ENCODE measurements around the gene SP140. TPM values are rescaled to one million over a fixed set of nuclear protein-coding genes. Genes with fewer than 3 reads are reported as not detected.
A peak's percentile ranks its signal among the peaks of the same experiment; 100 is the strongest.

SP140 gene
- total and polyA plus RNA-seq, 9 of the 15 experiments (the other 6 are each of a cell fraction or from before 2014, with no cell fraction given) = 0.04 to 1.1 (median 0.57) TPM; not detected in 1

DNA sequence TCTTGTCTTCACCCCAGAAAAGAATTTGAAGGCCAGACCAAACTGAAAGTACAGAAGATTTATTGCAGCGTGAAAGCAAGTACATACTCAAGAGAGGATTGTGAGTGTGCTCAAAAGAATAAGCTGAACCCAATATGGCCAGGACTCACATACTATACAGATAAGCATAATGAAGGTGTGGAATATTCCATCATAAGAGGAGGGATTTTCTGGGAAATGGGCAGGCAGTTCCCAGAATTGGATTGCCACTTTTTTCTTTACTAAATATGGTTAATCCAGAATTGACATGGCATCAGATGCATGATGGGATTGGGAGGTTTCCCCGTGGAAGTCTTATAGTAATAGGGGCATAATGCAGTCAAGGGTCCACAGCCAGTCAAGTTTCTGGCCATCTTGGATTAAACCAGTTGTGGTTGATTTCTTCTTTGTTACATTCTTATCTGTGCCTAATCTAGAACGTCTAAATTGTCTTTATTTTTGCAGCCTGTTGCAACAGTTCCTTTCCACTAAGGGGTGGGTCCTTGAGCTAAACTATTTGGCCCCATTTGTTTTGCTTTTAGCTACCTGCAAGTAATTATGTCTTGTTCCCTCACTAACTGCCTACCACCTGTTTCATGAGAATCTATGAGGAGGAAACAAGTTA lies 110.4 kb downstream of the SP140 start (continued):
- TF ChIP-seq, protein P1, sequence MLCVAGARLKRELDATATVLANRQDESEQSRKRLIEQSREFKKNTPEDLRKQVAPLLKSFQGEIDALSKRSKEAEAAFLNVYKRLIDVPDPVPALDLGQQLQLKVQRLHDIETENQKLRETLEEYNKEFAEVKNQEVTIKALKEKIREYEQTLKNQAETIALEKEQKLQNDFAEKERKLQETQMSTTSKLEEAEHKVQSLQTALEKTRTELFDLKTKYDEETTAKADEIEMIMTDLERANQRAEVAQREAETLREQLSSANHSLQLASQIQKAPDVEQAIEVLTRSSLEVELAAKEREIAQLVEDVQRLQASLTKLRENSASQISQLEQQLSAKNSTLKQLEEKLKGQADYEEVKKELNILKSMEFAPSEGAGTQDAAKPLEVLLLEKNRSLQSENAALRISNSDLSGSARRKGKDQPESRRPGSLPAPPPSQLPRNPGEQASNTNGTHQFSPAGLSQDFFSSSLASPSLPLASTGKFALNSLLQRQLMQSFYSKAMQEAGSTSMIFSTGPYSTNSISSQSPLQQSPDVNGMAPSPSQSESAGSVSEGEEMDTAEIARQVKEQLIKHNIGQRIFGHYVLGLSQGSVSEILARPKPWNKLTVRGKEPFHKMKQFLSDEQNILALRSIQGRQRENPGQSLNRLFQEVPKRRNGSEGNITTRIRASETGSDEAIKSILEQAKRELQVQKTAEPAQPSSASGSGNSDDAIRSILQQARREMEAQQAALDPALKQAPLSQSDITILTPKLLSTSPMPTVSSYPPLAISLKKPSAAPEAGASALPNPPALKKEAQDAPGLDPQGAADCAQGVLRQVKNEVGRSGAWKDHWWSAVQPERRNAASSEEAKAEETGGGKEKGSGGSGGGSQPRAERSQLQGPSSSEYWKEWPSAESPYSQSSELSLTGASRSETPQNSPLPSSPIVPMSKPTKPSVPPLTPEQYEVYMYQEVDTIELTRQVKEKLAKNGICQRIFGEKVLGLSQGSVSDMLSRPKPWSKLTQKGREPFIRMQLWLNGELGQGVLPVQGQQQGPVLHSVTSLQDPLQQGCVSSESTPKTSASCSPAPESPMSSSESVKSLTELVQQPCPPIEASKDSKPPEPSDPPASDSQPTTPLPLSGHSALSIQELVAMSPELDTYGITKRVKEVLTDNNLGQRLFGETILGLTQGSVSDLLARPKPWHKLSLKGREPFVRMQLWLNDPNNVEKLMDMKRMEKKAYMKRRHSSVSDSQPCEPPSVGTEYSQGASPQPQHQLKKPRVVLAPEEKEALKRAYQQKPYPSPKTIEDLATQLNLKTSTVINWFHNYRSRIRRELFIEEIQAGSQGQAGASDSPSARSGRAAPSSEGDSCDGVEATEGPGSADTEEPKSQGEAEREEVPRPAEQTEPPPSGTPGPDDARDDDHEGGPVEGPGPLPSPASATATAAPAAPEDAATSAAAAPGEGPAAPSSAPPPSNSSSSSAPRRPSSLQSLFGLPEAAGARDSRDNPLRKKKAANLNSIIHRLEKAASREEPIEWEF (CRISPR knock-in tag; IDR thresholded peaks at IDR 0.05) = no peak
- TF ChIP-seq, protein P2, sequence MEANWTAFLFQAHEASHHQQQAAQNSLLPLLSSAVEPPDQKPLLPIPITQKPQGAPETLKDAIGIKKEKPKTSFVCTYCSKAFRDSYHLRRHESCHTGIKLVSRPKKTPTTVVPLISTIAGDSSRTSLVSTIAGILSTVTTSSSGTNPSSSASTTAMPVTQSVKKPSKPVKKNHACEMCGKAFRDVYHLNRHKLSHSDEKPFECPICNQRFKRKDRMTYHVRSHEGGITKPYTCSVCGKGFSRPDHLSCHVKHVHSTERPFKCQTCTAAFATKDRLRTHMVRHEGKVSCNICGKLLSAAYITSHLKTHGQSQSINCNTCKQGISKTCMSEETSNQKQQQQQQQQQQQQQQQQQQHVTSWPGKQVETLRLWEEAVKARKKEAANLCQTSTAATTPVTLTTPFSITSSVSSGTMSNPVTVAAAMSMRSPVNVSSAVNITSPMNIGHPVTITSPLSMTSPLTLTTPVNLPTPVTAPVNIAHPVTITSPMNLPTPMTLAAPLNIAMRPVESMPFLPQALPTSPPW (CRISPR knock-in tag; IDR thresholded peaks at IDR 0.05) = no peak
- TF ChIP-seq ZNF830 (CRISPR knock-in tag; IDR thresholded peaks at IDR 0.05) (no peak), TRIM24 (IDR thresholded peaks at IDR 0.05) (peak in 1 of 2 experiments; percentile 41; a peak in 1 of 4 replicates), ZBTB17 (CRISPR knock-in tag; IDR thresholded peaks at IDR 0.05) (no peak), SRF (CRISPR knock-in tag; IDR thresholded peaks at IDR 0.05) (peak; percentile 54 to 97; a peak in 2 of 4 replicates), ZNF146 (CRISPR knock-in tag; IDR thresholded peaks at IDR 0.05; ENCODE audit: unreplicated experiment) (no peak), ZNF561 (CRISPR knock-in tag; conservative IDR thresholded peaks at IDR 0.05) (no peak), RCOR1 (IDR thresholded peaks at IDR 0.05; ENCODE audit: borderline replicate concordance in 1 of 2, low read depth in 2 of 2, low read length in 2 of 2) (no peak)
- TF ChIP-seq, protein P3, sequence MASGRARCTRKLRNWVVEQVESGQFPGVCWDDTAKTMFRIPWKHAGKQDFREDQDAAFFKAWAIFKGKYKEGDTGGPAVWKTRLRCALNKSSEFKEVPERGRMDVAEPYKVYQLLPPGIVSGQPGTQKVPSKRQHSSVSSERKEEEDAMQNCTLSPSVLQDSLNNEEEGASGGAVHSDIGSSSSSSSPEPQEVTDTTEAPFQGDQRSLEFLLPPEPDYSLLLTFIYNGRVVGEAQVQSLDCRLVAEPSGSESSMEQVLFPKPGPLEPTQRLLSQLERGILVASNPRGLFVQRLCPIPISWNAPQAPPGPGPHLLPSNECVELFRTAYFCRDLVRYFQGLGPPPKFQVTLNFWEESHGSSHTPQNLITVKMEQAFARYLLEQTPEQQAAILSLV (tag; IDR thresholded peaks at IDR 0.05) = no peak
- TF ChIP-seq, protein P4, sequence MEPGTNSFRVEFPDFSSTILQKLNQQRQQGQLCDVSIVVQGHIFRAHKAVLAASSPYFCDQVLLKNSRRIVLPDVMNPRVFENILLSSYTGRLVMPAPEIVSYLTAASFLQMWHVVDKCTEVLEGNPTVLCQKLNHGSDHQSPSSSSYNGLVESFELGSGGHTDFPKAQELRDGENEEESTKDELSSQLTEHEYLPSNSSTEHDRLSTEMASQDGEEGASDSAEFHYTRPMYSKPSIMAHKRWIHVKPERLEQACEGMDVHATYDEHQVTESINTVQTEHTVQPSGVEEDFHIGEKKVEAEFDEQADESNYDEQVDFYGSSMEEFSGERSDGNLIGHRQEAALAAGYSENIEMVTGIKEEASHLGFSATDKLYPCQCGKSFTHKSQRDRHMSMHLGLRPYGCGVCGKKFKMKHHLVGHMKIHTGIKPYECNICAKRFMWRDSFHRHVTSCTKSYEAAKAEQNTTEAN (CRISPR knock-in tag; IDR thresholded peaks at IDR 0.05) = no peak
- TF ChIP-seq, protein P5, sequence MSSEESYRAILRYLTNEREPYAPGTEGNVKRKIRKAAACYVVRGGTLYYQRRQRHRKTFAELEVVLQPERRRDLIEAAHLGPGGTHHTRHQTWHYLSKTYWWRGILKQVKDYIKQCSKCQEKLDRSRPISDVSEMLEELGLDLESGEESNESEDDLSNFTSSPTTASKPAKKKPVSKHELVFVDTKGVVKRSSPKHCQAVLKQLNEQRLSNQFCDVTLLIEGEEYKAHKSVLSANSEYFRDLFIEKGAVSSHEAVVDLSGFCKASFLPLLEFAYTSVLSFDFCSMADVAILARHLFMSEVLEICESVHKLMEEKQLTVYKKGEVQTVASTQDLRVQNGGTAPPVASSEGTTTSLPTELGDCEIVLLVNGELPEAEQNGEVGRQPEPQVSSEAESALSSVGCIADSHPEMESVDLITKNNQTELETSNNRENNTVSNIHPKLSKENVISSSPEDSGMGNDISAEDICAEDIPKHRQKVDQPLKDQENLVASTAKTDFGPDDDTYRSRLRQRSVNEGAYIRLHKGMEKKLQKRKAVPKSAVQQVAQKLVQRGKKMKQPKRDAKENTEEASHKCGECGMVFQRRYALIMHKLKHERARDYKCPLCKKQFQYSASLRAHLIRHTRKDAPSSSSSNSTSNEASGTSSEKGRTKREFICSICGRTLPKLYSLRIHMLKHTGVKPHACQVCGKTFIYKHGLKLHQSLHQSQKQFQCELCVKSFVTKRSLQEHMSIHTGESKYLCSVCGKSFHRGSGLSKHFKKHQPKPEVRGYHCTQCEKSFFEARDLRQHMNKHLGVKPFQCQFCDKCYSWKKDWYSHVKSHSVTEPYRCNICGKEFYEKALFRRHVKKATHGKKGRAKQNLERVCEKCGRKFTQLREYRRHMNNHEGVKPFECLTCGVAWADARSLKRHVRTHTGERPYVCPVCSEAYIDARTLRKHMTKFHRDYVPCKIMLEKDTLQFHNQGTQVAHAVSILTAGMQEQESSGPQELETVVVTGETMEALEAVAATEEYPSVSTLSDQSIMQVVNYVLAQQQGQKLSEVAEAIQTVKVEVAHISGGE (CRISPR knock-in tag; IDR thresholded peaks at IDR 0.05) = no peak
